Neutrophil (primary cell): ENCODE results near the gene R3HDM2.
A peak's percentile ranks its signal among the peaks of the same experiment; 100 is the strongest.
"Not testable (repeated sequence)": the region's sequence is repeated elsewhere in the genome, so short reads cannot be mapped to it uniquely, and the experiment has no call there.

Source experiments
- H3K27ac ChIP-seq: fragments of 200-600 bp; sonication (generic); 2 replicates; pipeline ENCODE4 v1.5.1; 2016; ENCODE audit warnings: mild to moderate bottlenecking, moderate library complexity
- H3K27me3 ChIP-seq: fragments of 200-600 bp; sonication (generic); 2 replicates; pipeline ENCODE4 v1.6.0; 2016; ENCODE audit warnings: mild to moderate bottlenecking
- H3K36me3 ChIP-seq: fragments of 200-600 bp; sonication (generic); 2 replicates; pipeline ENCODE4 v1.5.1; 2017
- H3K4me1 ChIP-seq, 2 experiments: fragments of 200-600 bp in 1 of 2; sonication (generic) in 1 of 2; 1 replicate in 1 of 2; 2 replicates in 1 of 2; pipeline versions ENCODE4 v1.5.1 to v1.6.1; 2013 to 2016; ENCODE audit warnings: low read depth in 1 of 2, low read length in 1 of 2, mild to moderate bottlenecking in 1 of 2, moderate library complexity in 1 of 2; ENCODE audit not compliant: control insufficient read depth in 1 of 2, insufficient read depth in 1 of 2
- H3K4me3 ChIP-seq, 2 experiments: fragments of 200-600 bp in 1 of 2; sonication (generic) in 1 of 2; 1 replicate in 1 of 2; 2 replicates in 1 of 2; pipeline ENCODE4 v1.5.1; 2013 to 2016; ENCODE audit warnings: low read depth in 1 of 2, low read length in 1 of 2, mild to moderate bottlenecking in 1 of 2, moderate library complexity in 1 of 2
- H3K9me3 ChIP-seq: fragments of 200-600 bp; sonication (generic); 2 replicates; pipeline ENCODE4 v1.5.1; 2016
- CTCF ChIP-seq: fragments of 200-600 bp; sonication (generic); IDR thresholded peaks from 2 replicates; pipeline ENCODE4 v1.5.1; 2016; ENCODE audit warnings: antibody characterized with exemption

Gene R3HDM2

GRCh38 chr12:57342207-57342691 lies 88.6 kb downstream of the R3HDM2 start:
- TF ChIP-seq CTCF, result no peak
- H3K9me3 ChIP-seq, result no peaks in the 10 kb centered on the region
- no peaks in the 10 kb centered on the region for H3K27me3 ChIP-seq
- H3K4me3 ChIP-seq, result no peak overlapping the region
- H3K4me1 ChIP-seq, result peaks cover 5 to 12% of the 10 kb centered on the region in 2 experiments
- no peaks in the 10 kb centered on the region for H3K36me3 ChIP-seq
- H3K27ac ChIP-seq, result peak overlapping the region; percentile 6

- peaks cover 5 to 12% of the 10 kb centered on the region in 2 experiments for H3K4me1 ChIP-seq
- no peak for TF ChIP-seq CTCF
- no peak overlapping the region for H3K27ac ChIP-seq
- no peak overlapping the region for H3K4me3 ChIP-seq
- H3K36me3 ChIP-seq, result no peaks in the 10 kb centered on the region
- H3K9me3 ChIP-seq, result no peaks in the 10 kb centered on the region
- H3K27me3 ChIP-seq, result no peaks in the 10 kb centered on the region
Measured at GRCh38 chr12:57341275-57341990, 89.4 kb downstream of the R3HDM2 start.

- Histone ChIP-seq H3K27ac (no peak overlapping the region), H3K4me3 (no peak overlapping the region), H3K27me3 (no peaks in the 10 kb centered on the region), H3K36me3 (no peaks in the 10 kb centered on the region), H3K4me1 (peaks cover 5 to 12% of the 10 kb centered on the region in 2 experiments), H3K9me3 (no peaks in the 10 kb centered on the region)
- no peak for TF ChIP-seq CTCF
Measured at GRCh38 chr12:57340104-57340503, 90.7 kb downstream of the R3HDM2 start.

- H3K4me3 ChIP-seq, H3K36me3 ChIP-seq, H3K27ac ChIP-seq, H3K27me3 ChIP-seq, H3K9me3 ChIP-seq: not testable (repeated sequence)
- H3K4me1 ChIP-seq, result peaks cover 13 to 21% of the 10 kb centered on the region in 2 experiments
Measured at GRCh38 chr12:57336299-57336698, 94.5 kb downstream of the R3HDM2 start.

- Histone ChIP-seq H3K4me1 (peaks cover 18 to 22% of the 10 kb centered on the region in 2 experiments), H3K9me3 (no peaks in the 10 kb centered on the region), H3K27ac (no peak overlapping the region), H3K27me3 (no peaks in the 10 kb centered on the region), H3K36me3 (no peaks in the 10 kb centered on the region), H3K4me3 (no peak overlapping the region)
- TF ChIP-seq CTCF, result no peak
Measured at GRCh38 chr12:57334219-57334618, 96.6 kb downstream of the R3HDM2 start.

GRCh38 chr12:57332646-57333312 lies 98.1 kb downstream of the R3HDM2 start:
- no peaks in the 10 kb centered on the region for H3K27me3 ChIP-seq

More at GRCh38 chr12:57332646-57333312, 98.1 kb downstream of the R3HDM2 start:
- no peak for TF ChIP-seq CTCF
- Histone ChIP-seq H3K9me3 (no peaks in the 10 kb centered on the region), H3K36me3 (no peaks in the 10 kb centered on the region), H3K4me1 (peaks cover 18 to 22% of the 10 kb centered on the region in 2 experiments), H3K27ac (peak overlapping the region; percentile 42), H3K4me3 (no peak overlapping the region)
